ENCODE data around the gene C11orf87.

Gene C11orf87

GRCh38 chr11:109421981-109422869, at the start of gene C11orf87:
TSS of gene C11orf87 (plus strand) at chr11:109422190. CDS start at chr11:109423634, 1,444 bp downstream.
- H3K27ac ChIP-seq (ENCODE audit: low read length), result no peak within 1 kb of the TSS
- H3K4me3 ChIP-seq (ENCODE audit: low read length), result peak within 1 kb of the TSS; percentile 72
- no peaks in the 10 kb centered on the region for H3K36me3 ChIP-seq (ENCODE audit: insufficient read depth, low read depth, low read length)
- peaks cover 61% of the 10 kb centered on the region for H3K27me3 ChIP-seq (ENCODE audit: insufficient read depth, low read length)
- no peaks in the 10 kb centered on the region; the same call in 1 of the 2 replicates for H3K4me1 ChIP-seq (ENCODE audit: insufficient read depth, low read length)
- H3K9me3 ChIP-seq (ENCODE audit: insufficient read depth, low read depth, low read length), result no peaks in the 10 kb centered on the region
- H3K9ac ChIP-seq (ENCODE audit: low read depth, low read length), result no peak within 1 kb of the TSS

GRCh38 chr11:109374032-109374431, 48.0 kb upstream of the C11orf87 start:
- Histone ChIP-seq H3K9ac (ENCODE audit: low read depth, low read length) (no peak overlapping the region), H3K36me3 (ENCODE audit: insufficient read depth, low read depth, low read length) (no peaks in the 10 kb centered on the region), H3K27ac (ENCODE audit: low read length) (no peak overlapping the region), H3K9me3 (ENCODE audit: insufficient read depth, low read depth, low read length) (no peaks in the 10 kb centered on the region; the same call in 1 of the 2 replicates), H3K27me3 (ENCODE audit: insufficient read depth, low read length) (no peaks in the 10 kb centered on the region), H3K4me1 (ENCODE audit: insufficient read depth, low read length) (no peaks in the 10 kb centered on the region), H3K4me3 (ENCODE audit: low read length) (no peak overlapping the region)

DNA sequence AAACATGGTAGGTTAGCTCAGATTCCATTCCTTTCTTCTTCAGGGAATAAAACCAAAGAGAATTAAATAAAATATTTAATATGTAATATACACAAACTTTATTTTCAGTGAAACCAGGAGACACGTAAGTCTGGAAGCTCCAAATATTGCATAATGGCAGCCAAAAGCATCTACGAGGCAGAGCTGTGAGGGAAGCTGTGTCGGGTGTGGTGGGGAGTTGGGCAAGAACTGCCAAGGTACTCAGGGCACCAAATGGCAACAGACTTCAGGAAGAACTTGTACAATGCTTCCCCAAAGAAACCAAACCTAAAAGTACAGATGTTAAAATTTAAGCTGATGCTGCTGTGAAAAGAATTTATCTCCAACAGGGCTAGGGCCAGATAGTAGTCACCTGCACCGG, 47.5 kb upstream of the C11orf87 start:
- no peaks in the 10 kb centered on the region for H3K27me3 ChIP-seq (ENCODE audit: insufficient read depth, low read length)
- no peaks in the 10 kb centered on the region; the same call in 1 of the 2 replicates for H3K9me3 ChIP-seq (ENCODE audit: insufficient read depth, low read depth, low read length)
- no peak overlapping the region for H3K4me3 ChIP-seq (ENCODE audit: low read length)

DNA sequence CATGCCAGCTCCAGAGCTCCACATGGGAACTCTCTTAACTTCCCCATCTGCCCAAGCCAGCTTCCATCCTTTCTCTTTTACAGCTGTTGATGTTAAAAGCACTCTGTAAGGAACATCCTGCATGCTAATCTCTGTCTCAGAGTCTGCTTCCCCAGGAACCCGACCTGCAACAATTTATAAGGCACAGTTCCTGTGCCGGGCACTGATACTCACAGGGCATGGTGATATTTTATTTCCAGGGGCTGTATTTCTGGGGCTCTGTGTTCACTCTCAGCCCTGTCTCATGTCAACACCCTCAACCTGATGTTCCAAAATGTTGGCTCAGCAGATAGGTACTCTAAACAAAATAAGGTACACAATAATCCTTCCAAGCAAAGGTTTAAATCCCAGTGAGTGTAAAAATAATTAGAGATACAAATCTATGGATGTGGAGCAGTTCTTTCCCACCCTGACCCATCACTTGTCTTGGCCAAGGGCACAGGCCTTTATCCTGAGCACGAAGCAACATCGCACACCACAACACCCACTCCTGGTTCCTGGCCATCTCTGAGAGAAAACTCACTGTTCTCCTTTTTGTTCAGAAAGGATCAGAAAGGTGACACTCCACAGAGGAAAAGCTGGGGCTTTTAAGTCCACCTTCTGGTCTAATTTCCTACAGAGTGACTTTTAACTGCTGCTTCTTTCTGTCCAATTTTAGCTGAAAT, 44.8 kb upstream of the C11orf87 start:
- no peaks in the 10 kb centered on the region for H3K36me3 ChIP-seq (ENCODE audit: insufficient read depth, low read depth, low read length)
- H3K27me3 ChIP-seq (ENCODE audit: insufficient read depth, low read length), result no peaks in the 10 kb centered on the region
- no peak overlapping the region for H3K4me3 ChIP-seq (ENCODE audit: low read length)

More for the DNA sequence above, 47.5 kb upstream of the C11orf87 start:
- Histone ChIP-seq H3K4me1 (ENCODE audit: insufficient read depth, low read length) (no peaks in the 10 kb centered on the region), H3K9ac (ENCODE audit: low read depth, low read length) (no peak overlapping the region), H3K27ac (ENCODE audit: low read length) (no peak overlapping the region), H3K36me3 (ENCODE audit: insufficient read depth, low read depth, low read length) (no peaks in the 10 kb centered on the region)

DNA sequence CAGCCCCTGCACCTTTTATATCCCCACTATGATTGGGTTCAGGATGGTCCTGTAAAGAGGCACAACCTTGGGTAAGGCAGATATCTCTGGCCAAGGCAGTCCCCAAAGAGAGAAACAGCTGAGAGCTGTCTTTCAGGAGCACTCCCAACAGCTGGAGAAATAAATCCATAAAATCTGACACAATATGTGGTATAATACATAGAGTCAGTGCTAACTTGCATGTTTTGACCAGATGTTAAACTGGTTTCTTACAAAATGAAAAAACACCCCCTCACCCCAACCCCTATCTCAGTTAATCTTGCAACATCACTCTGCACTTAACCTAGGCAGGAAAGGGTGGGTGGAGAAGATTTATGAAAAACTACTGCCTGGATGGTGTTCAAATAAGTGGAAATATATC, 44.0 kb upstream of the C11orf87 start:
- Histone ChIP-seq H3K27me3 (ENCODE audit: insufficient read depth, low read length) (no peaks in the 10 kb centered on the region), H3K27ac (ENCODE audit: low read length) (no peak overlapping the region), H3K4me3 (ENCODE audit: low read length) (no peak overlapping the region), H3K4me1 (ENCODE audit: insufficient read depth, low read length) (no peaks in the 10 kb centered on the region), H3K9me3 (ENCODE audit: insufficient read depth, low read depth, low read length) (no peaks in the 10 kb centered on the region), H3K9ac (ENCODE audit: low read depth, low read length) (no peak overlapping the region), H3K36me3 (ENCODE audit: insufficient read depth, low read depth, low read length) (no peaks in the 10 kb centered on the region)

More for the DNA sequence above, 44.8 kb upstream of the C11orf87 start:
- H3K4me1 ChIP-seq (ENCODE audit: insufficient read depth, low read length), result no peaks in the 10 kb centered on the region
- H3K27ac ChIP-seq (ENCODE audit: low read length), result no peak overlapping the region
- no peaks in the 10 kb centered on the region for H3K9me3 ChIP-seq (ENCODE audit: insufficient read depth, low read depth, low read length)
- H3K9ac ChIP-seq (ENCODE audit: low read depth, low read length), result no peak overlapping the region

GRCh38 chr11:109383306-109383705, 38.7 kb upstream of the C11orf87 start:
- H3K4me3 ChIP-seq (ENCODE audit: low read length), result no peak overlapping the region
- no peaks in the 10 kb centered on the region for H3K27me3 ChIP-seq (ENCODE audit: insufficient read depth, low read length)
- no peak overlapping the region for H3K9ac ChIP-seq (ENCODE audit: low read depth, low read length)
- H3K27ac ChIP-seq (ENCODE audit: low read length), result no peak overlapping the region
- H3K36me3 ChIP-seq (ENCODE audit: insufficient read depth, low read depth, low read length), result no peaks in the 10 kb centered on the region
- H3K9me3 ChIP-seq (ENCODE audit: insufficient read depth, low read depth, low read length), result no peaks in the 10 kb centered on the region
- H3K4me1 ChIP-seq (ENCODE audit: insufficient read depth, low read length), result peaks cover under 1% of the 10 kb centered on the region; the same call in 1 of the 2 replicates

GRCh38 chr11:109384873-109385272, 37.1 kb upstream of the C11orf87 start:
- H3K4me3 ChIP-seq (ENCODE audit: low read length), result no peak overlapping the region
- no peak overlapping the region for H3K9ac ChIP-seq (ENCODE audit: low read depth, low read length)
- H3K27me3 ChIP-seq (ENCODE audit: insufficient read depth, low read length), result no peaks in the 10 kb centered on the region
- H3K36me3 ChIP-seq (ENCODE audit: insufficient read depth, low read depth, low read length), result no peaks in the 10 kb centered on the region
- no peaks in the 10 kb centered on the region for H3K9me3 ChIP-seq (ENCODE audit: insufficient read depth, low read depth, low read length)
- H3K4me1 ChIP-seq (ENCODE audit: insufficient read depth, low read length), result peaks cover 16% of the 10 kb centered on the region; the same call in 1 of the 2 replicates
- no peak overlapping the region for H3K27ac ChIP-seq (ENCODE audit: low read length)

DNA sequence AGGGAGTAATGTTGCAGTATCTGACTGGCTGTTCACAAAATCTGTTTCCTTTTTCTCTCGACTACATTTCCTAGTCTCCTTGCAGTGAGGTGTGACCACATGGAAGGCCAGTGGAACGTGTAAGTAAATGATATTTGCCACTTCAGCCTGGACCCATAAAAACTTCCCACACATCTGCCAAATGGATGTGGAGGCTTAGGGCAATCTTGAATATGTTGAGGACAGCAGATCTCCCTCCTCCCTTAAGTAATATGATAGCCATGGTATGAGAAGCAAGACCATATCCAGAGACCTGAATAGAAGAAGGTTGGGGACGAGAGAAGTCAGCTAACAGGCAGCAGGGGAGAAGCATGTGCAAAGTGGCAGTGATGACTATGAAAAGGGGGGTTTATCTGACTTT, 33.0 kb upstream of the C11orf87 start:
- Histone ChIP-seq H3K36me3 (ENCODE audit: insufficient read depth, low read depth, low read length) (no peaks in the 10 kb centered on the region), H3K27ac (ENCODE audit: low read length) (no peak overlapping the region), H3K9me3 (ENCODE audit: insufficient read depth, low read depth, low read length) (peaks cover 3% of the 10 kb centered on the region; the same call in 1 of the 2 replicates), H3K9ac (ENCODE audit: low read depth, low read length) (no peak overlapping the region), H3K4me3 (ENCODE audit: low read length) (no peak overlapping the region), H3K27me3 (ENCODE audit: insufficient read depth, low read length) (no peaks in the 10 kb centered on the region), H3K4me1 (ENCODE audit: insufficient read depth, low read length) (peaks cover 24% of the 10 kb centered on the region; the same call in 1 of the 2 replicates)

- Histone ChIP-seq H3K9ac (ENCODE audit: low read depth, low read length) (peak overlapping the region; percentile 8; the same call in 1 of the 2 replicates), H3K27ac (ENCODE audit: low read length) (no peak overlapping the region), H3K27me3 (ENCODE audit: insufficient read depth, low read length) (no peaks in the 10 kb centered on the region), H3K36me3 (ENCODE audit: insufficient read depth, low read depth, low read length) (no peaks in the 10 kb centered on the region), H3K4me1 (ENCODE audit: insufficient read depth, low read length) (peaks cover 24% of the 10 kb centered on the region; the same call in 1 of the 2 replicates), H3K9me3 (ENCODE audit: insufficient read depth, low read depth, low read length) (peaks cover 3% of the 10 kb centered on the region; the same call in 1 of the 2 replicates), H3K4me3 (ENCODE audit: low read length) (peak overlapping the region; percentile 39; the same call in 1 of the 2 replicates)
These were observed 31.2 kb upstream of the C11orf87 start for GRCh38 chr11:109390752-109391151.

DNA sequence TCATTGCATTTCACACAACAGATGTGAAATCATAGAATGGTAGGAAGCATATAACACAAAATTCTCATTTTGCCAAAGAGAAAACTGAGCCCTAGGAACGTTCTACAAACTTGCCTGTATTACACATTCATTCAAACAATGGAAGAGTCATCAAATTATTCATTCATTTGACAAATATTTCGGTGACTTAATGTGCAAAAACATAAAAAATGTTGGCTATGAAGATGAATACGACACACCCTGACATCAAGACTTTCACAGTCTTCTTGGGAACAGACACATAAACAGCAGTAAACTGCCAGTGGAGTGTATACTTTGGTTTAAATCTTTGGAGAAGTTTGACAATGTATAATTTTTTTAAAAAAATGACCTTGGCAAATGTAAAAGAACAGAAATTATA, 20.4 kb upstream of the C11orf87 start:
- H3K9ac ChIP-seq (ENCODE audit: low read depth, low read length), result no peak overlapping the region
- no peaks in the 10 kb centered on the region for H3K9me3 ChIP-seq (ENCODE audit: insufficient read depth, low read depth, low read length)
- H3K27me3 ChIP-seq (ENCODE audit: insufficient read depth, low read length), result no peaks in the 10 kb centered on the region
- no peaks in the 10 kb centered on the region for H3K4me1 ChIP-seq (ENCODE audit: insufficient read depth, low read length)
- H3K36me3 ChIP-seq (ENCODE audit: insufficient read depth, low read depth, low read length), result no peaks in the 10 kb centered on the region
- H3K4me3 ChIP-seq (ENCODE audit: low read length), result no peak overlapping the region
- no peak overlapping the region for H3K27ac ChIP-seq (ENCODE audit: low read length)

DNA sequence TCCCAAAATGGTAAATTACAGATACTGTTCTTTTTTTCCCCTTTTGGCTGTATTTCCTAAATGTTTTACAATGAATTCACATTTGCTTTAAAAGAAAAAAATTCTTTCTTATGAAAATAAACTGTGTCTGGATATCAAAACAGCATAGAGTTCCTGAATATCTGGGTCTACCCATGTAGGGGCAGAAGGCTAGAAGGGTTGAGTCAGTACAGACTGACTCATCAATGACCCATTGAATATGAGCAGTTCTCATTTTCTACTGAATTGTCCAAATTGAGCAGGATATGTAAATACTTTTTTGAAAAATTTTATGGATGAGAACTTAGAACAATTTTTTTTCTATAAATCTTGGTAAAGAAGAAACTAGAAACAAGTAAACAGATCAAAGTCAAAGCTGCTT, 16.3 kb upstream of the C11orf87 start:
- H3K4me3 ChIP-seq (ENCODE audit: low read length), result no peak overlapping the region
- H3K36me3 ChIP-seq (ENCODE audit: insufficient read depth, low read depth, low read length), result no peaks in the 10 kb centered on the region
- H3K9ac ChIP-seq (ENCODE audit: low read depth, low read length), result no peak overlapping the region
- H3K27ac ChIP-seq (ENCODE audit: low read length), result no peak overlapping the region
- no peaks in the 10 kb centered on the region for H3K9me3 ChIP-seq (ENCODE audit: insufficient read depth, low read depth, low read length)
- no peaks in the 10 kb centered on the region for H3K27me3 ChIP-seq (ENCODE audit: insufficient read depth, low read length)
- no peaks in the 10 kb centered on the region for H3K4me1 ChIP-seq (ENCODE audit: insufficient read depth, low read length)

Measured in iPS-20b (cell line).